Memory B cell (primary cell): ENCODE measurements around the gene CREB5.

Experiments
- ATAC-seq: fragments of 150-1000 bp; cut with Tn5 transposase; 2 replicates; pipeline ENCODE4 v1.10.0; 2021; ENCODE audit warnings: low read depth, mild to moderate bottlenecking, moderate library complexity
- DNase-seq, 2 donors: peaks; one replicate each; pipeline ENCODE4 v3.0.0; 2022; ENCODE audit warnings: low spot score in 2 of 2
- H3K27ac Mint-ChIP-seq: one replicate; pipeline ENCODE4 v1.8.0; 2022; ENCODE audit warnings: mild to moderate bottlenecking, moderate library complexity, mixed read lengths
- H3K27me3 Mint-ChIP-seq: one replicate; pipeline ENCODE4 v1.8.0; 2022; ENCODE audit warnings: mixed read lengths
- H3K36me3 Mint-ChIP-seq: one replicate; pipeline ENCODE4 v1.8.0; 2022; ENCODE audit warnings: mild to moderate bottlenecking, mixed read lengths
- H3K4me1 Mint-ChIP-seq: one replicate; pipeline ENCODE4 v1.8.0; 2022; ENCODE audit warnings: mixed read lengths
- H3K4me3 Mint-ChIP-seq: one replicate; pipeline ENCODE4 v1.8.0; 2022; ENCODE audit warnings: mild to moderate bottlenecking, moderate library complexity, mixed read lengths
- H3K9me3 Mint-ChIP-seq: one replicate; pipeline ENCODE4 v1.8.0; 2022; ENCODE audit warnings: mixed read lengths

The CREB5 gene

DNA sequence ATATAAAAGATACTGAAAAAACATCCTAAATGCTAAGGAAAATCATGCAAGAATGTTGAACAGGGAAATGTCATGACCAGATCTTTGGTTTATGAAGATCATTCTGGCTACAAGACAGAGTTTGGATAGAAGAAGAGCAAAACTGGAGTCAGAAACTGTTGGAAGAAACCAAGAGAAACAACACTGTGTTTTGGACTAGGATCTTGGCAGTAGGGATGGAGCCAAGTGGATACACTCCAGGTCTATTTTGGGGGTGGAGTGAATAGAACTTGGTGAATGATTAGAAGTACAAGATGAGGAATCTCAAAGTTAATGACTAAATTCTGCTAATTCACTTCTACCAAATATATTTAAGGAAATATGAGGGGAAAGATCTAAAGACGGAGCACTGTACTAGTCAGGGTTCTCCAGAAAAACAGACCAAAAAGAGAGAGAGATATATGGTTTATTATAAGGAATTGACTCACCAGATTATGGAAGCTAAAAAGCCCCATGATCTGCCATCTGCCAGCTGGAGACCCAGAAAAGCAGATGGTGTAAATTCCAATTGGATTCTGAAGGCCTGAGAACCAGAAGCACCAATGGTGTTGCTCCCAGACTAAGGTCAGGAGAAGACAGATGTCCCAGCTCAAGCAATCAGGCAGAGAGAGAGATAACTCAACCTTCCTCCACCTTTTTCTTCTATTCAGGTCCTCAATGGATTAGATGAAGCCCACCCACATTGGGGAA lies 290.9 kb downstream of the CREB5 start:
- Mint-ChIP-seq H3K27me3 (no peaks in the 10 kb centered on the region), H3K4me3 (no peak overlapping the region), H3K27ac (no peak overlapping the region), H3K36me3 (peaks cover 4% of the 10 kb centered on the region), H3K9me3 (peaks cover 3% of the 10 kb centered on the region), H3K4me1 (peaks cover 6% of the 10 kb centered on the region)
- no peak for DNase-seq
- ATAC-seq = no peak

DNA sequence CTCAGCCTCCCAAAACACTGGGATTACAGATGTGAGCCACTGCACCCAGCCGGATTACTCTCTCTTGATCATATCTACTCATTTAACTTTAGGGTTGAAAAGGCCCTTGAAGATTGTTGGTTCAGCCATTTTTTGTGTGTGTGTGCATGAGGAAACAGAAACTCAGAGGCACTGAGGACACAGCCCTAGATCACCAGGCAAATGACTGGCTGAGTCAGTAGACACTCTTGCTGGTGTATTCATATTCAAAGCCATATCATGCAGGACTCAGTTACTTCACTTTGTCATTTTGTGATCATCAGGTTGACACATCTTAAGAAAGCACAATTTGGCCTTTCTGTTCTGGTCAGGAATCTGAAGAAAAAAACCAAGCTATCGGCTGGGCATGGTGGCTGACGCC lies 292.4 kb downstream of the CREB5 start:
- H3K27me3 Mint-ChIP-seq = no peaks in the 10 kb centered on the region
- DNase-seq (no peak), ATAC-seq (no peak)
- H3K9me3 Mint-ChIP-seq = peaks cover 3% of the 10 kb centered on the region
- no peak overlapping the region for H3K4me3 Mint-ChIP-seq
- peaks cover 4% of the 10 kb centered on the region for H3K36me3 Mint-ChIP-seq
- no peak overlapping the region for H3K27ac Mint-ChIP-seq
- H3K4me1 Mint-ChIP-seq = peaks cover 6% of the 10 kb centered on the region

DNA sequence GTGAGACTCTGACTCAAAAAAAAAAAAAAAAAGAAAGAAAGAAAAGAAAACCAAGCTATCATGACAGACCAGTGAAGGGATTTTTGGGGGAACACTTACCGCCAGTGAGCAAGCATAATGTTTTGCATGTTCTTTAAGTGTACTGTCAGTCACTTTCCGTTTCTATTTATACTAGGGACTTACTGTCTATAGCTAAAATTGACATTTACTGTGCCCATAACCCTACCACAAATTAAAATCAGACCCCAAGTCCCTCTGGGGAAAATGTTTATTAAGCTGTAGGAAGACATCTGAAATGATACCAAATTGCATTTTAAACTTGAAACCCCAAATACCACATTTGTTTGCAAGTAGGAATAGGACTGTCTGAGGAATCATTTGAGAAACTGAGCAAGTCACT lies 293.0 kb downstream of the CREB5 start:
- peak in 1 of 2 donors; percentile 14 for DNase-seq
- no peak overlapping the region for H3K27ac Mint-ChIP-seq
- no peak overlapping the region for H3K4me3 Mint-ChIP-seq
- peaks cover 6% of the 10 kb centered on the region for H3K4me1 Mint-ChIP-seq
- H3K9me3 Mint-ChIP-seq = peaks cover 3% of the 10 kb centered on the region
- peaks cover 4% of the 10 kb centered on the region for H3K36me3 Mint-ChIP-seq
- H3K27me3 Mint-ChIP-seq = no peaks in the 10 kb centered on the region
- peak; percentile 95 for ATAC-seq

DNA sequence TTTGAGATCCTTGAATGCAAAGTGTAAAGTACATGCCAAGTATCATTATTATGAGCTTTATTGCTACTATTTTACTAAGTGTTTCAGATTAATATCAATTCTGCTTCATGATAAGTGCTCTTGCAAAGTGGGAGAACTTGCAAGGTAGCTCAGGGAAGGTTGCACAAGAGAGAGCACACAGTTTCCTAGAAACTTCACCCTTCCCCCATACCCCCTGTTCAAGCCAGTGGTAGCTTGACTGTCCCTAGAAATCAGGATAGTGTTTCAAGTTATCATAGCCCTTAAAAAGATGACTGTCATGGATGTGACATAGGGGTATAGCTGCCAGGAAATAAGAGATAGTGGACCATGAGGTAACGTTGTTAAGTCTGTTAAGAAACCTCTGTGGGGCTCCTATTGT lies 294.3 kb downstream of the CREB5 start:
- H3K36me3 Mint-ChIP-seq = peaks cover 4% of the 10 kb centered on the region
- peaks cover 6% of the 10 kb centered on the region for H3K4me1 Mint-ChIP-seq
- peaks cover 3% of the 10 kb centered on the region for H3K9me3 Mint-ChIP-seq
- ATAC-seq (no peak), DNase-seq (no peak)
- no peak overlapping the region for H3K4me3 Mint-ChIP-seq
- H3K27ac Mint-ChIP-seq = no peak overlapping the region
- H3K27me3 Mint-ChIP-seq = peaks cover 3% of the 10 kb centered on the region

DNA sequence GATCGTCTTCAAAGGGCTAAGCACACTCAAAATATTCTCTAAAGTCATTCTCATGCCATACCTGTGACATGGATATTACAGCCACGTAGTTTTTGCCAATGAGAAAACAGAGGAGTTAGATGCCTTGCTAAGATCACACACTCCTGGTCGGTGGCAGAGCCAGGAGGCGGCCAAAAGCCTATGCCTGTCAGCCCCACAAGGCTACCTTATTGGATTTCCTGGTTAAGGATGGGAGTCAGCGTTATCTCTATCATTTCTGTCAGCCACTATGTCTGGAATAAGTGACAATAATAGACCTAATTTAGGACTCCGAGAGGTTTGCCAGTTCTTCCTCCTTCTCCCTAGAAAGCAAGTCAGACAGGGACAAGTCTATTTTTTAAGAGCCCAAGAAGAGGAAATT lies 295.0 kb downstream of the CREB5 start:
- Mint-ChIP-seq H3K27ac (no peak overlapping the region), H3K27me3 (peaks cover 3% of the 10 kb centered on the region), H3K4me3 (no peak overlapping the region), H3K9me3 (peaks cover 3% of the 10 kb centered on the region), H3K4me1 (peaks cover 6% of the 10 kb centered on the region), H3K36me3 (peaks cover 4% of the 10 kb centered on the region)
- DNase-seq = no peak
- ATAC-seq = no peak

DNA sequence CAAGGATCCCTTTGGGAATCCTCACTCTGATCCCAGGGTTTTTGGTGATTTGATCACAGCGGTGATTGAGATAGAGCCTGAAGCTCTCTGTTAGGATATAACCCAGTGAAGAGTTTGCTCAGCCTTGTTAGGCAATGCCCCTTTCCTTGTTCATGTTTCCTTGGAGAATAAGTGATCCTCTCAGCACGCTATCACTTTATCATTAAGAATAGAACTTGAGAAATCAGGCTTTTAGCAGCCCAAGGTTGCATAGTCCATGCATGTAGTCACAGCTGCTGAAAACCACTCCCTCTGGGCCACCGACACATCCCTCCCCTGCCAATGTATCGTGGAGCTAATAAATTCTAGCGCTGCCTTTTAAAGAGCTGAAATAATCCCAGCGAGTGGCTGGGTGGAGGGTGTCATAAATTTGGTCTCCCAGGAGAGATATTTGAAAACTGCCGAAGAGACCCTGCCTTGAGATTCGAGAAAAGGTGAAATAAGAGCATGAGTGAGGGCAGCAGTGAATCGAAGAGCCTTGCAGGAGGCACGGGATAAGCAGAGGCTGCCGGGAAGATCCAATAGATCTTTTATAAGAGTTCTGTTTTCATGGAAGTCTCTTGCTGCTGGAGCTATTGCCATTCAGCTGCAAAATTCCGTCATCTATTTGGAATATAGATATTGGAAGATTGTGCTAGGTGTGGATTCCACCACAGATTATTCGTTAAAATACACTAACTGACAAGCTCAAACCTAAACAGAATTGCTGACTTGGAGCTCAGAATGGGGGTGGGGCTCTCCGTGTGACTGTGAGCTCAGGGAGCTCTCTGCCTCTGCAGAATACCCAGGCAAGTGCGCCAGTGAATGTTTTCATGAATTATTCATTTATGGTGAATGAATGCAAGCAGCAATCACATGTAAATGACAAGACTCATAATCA lies 296.0 kb downstream of the CREB5 start:
- no peak overlapping the region for H3K4me3 Mint-ChIP-seq
- no peak for DNase-seq
- H3K4me1 Mint-ChIP-seq = peaks cover 4% of the 10 kb centered on the region
- H3K27me3 Mint-ChIP-seq = peaks cover 3% of the 10 kb centered on the region
- H3K9me3 Mint-ChIP-seq = no peaks in the 10 kb centered on the region
- peaks cover 1% of the 10 kb centered on the region for H3K36me3 Mint-ChIP-seq
- H3K27ac Mint-ChIP-seq = no peak overlapping the region
- no peak for ATAC-seq

DNA sequence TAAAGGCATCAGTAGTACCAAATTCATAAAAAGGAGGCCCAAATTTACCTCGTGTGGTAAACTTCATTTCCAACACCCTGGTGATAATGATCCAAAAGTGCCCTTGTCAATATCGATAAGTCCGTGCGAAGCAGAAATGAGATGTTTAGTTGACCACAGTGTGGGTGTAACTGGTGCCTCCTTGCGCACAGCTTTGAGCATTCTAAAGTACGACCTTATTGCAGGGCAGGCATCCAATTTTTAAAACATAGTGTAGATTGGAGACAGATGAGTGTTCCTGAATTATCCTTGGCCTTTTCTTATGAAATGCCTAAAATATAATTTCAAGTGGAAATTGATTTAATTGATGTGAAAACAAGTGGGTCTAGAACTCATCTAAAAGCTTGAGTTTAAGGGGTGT lies 297.4 kb downstream of the CREB5 start:
- peaks cover 5% of the 10 kb centered on the region for H3K27me3 Mint-ChIP-seq
- DNase-seq = no peak

DNA sequence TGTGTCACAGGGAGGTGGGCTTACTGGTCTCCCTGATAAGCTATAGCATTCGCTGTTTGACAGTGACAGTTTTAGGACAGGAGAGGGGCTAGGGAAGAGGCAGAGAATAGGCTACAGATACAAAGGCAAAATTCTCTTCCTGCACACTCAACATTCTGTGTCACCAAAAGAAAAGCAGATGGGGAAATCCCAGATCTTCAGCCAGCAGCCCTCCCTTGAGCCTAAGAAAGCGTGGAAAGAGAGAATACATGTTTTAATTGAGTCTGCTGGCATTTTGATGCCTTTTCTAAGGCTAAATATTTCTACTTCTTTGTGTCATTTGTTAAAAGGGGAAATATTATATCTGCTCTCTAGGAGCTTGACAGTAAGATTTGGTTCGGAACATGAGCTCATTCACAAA lies 298.8 kb downstream of the CREB5 start:
- ATAC-seq (no peak), DNase-seq (no peak)
- peaks cover 5% of the 10 kb centered on the region for H3K27me3 Mint-ChIP-seq
- no peaks in the 10 kb centered on the region for H3K9me3 Mint-ChIP-seq
- H3K36me3 Mint-ChIP-seq = no peaks in the 10 kb centered on the region
- H3K27ac Mint-ChIP-seq = no peak overlapping the region
- H3K4me3 Mint-ChIP-seq = no peak overlapping the region
- H3K4me1 Mint-ChIP-seq = no peaks in the 10 kb centered on the region

More for the DNA sequence above, 297.4 kb downstream of the CREB5 start:
- no peak for ATAC-seq
- Mint-ChIP-seq H3K36me3 (no peaks in the 10 kb centered on the region), H3K9me3 (no peaks in the 10 kb centered on the region), H3K4me1 (peaks cover 2% of the 10 kb centered on the region), H3K27ac (no peak overlapping the region), H3K4me3 (no peak overlapping the region)

DNA sequence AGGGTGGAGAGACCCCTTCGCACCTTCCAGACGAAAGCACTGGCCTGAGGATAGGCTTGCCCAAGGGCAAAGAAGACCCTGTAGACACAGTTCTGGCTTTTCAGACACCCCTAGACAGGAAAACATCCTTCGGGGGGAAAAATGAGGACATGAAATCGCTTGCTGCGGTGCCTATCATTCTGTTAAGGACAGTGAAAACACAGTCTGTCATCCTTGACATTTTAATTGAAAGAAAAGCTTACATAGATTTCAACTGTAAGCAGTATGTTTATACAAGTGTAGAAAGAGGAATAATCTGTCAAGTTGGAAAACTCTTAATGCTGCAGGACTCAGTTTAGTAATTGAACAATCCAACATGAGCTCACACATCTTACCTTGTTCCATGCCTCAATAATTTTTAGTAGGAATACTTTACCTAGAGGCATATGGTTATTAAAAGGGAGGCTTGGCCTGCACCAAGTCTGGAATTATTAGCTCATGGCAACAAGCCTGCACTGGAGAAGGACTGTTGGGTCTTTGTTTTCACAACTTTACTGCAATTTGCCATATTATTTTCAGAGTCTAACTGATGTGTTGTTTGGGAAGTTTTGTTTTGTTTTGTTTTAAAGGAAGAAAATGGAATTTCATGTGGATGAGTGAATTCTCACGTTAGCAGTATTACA lies 302.3 kb downstream of the CREB5 start:
- no peak overlapping the region for H3K4me3 Mint-ChIP-seq
- no peak overlapping the region for H3K27ac Mint-ChIP-seq
- no peaks in the 10 kb centered on the region for H3K36me3 Mint-ChIP-seq
- H3K9me3 Mint-ChIP-seq = no peaks in the 10 kb centered on the region
- no peaks in the 10 kb centered on the region for H3K4me1 Mint-ChIP-seq
- DNase-seq (no peak), ATAC-seq (no peak)
- peaks cover 7% of the 10 kb centered on the region for H3K27me3 Mint-ChIP-seq

DNA sequence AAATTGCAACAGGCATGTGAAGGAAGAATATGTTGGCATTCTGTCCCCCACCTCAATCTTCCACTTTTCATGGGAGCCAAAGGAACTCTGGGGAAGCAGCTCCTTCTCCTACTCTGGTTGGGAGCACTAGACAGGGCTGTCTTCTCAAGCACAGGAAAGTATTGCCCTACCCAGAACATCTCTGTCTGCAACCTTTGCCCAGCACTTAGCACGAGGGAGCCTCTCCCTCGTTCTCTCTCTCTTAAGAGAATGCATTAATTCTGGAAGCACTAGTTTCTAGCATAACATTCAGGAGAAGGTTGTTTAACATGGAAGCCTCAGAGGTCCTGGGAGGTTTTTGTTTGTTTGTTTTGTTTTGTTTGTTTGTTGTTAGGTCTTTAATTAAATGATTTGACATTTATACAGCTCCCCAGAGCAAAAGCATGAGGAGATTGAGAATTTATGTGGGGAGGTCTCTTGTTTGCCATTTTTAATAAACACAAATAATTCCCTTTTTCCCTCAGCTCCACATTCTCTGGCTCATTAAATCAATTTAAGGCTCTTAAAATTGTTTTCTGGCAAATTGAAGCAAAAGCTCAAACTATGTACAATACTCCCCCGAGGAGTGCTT lies 305.2 kb downstream of the CREB5 start:
- Mint-ChIP-seq H3K27ac (no peak overlapping the region), H3K36me3 (no peaks in the 10 kb centered on the region), H3K4me1 (no peaks in the 10 kb centered on the region), H3K4me3 (no peak overlapping the region), H3K9me3 (no peaks in the 10 kb centered on the region), H3K27me3 (peaks cover 4% of the 10 kb centered on the region)
- no peak for DNase-seq
- no peak for ATAC-seq

DNA sequence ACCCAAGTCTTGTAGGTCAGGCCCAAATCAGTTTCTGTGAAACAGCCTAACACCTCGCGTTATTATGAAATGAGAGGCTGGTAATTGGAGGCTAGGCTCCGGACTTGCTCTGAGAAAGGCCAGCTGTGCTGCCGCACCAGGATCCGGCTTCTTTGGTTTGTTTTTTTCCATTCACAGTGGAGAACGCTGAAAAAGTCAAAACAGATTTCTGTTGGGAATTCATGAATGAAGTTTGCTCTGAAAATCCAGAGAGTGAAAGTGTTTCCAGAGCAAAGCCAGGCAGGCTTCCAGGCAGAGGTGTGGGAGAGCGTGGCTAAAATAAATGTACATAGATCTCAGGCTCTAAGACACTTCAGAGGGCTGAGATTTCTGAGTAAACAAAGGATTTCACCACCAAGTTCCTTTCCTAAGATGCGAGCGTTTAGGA lies 305.8 kb downstream of the CREB5 start:
- Mint-ChIP-seq H3K4me3 (no peak overlapping the region), H3K4me1 (no peaks in the 10 kb centered on the region), H3K36me3 (no peaks in the 10 kb centered on the region), H3K27ac (no peak overlapping the region), H3K27me3 (peaks cover 4% of the 10 kb centered on the region), H3K9me3 (no peaks in the 10 kb centered on the region)
- DNase-seq = no peak
- no peak for ATAC-seq

DNA sequence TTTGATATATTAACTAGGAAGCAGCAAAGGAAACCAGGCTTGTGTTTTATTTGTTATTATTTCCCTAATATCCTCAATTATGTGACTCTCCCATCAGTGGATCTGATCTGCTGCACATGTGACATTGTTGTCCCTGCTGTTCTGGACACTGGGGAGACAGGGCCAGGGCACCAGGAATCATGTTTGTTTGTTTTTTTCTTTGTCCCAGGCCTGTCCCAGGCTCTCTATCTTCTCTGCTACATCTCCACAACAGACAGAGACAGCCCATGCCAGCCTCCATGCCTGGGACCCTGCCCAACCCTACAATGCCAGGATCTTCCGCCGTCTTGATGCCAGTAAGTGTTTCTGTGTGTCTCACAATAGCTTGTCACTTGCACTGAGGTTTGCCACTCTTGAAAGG lies 306.2 kb downstream of the CREB5 start:
- H3K27me3 Mint-ChIP-seq = peaks cover 4% of the 10 kb centered on the region
- H3K9me3 Mint-ChIP-seq = no peaks in the 10 kb centered on the region
- no peaks in the 10 kb centered on the region for H3K36me3 Mint-ChIP-seq
- no peak for DNase-seq
- H3K4me3 Mint-ChIP-seq = no peak overlapping the region
- ATAC-seq = no peak
- no peak overlapping the region for H3K27ac Mint-ChIP-seq
- H3K4me1 Mint-ChIP-seq = no peaks in the 10 kb centered on the region

DNA sequence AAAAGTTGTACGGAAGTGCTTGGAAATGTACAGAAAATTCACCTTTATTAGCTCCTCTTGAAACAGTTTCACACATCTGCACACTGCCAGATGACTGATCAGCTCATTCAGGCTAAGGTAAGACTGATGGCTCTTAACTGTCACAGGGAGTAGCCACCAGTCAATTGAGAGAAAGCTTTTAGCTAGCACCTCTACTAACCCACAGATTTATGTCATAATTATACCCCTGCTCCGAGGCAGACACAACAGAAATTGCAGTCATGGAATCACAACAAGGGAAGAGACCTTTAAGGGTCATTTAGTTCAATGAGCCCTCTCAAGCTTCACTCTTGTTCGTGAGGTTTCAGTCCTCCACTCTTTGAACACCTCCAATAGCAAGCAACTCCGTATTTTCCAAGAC lies 310.4 kb downstream of the CREB5 start:
- Mint-ChIP-seq H3K4me1 (no peaks in the 10 kb centered on the region), H3K27me3 (no peaks in the 10 kb centered on the region), H3K27ac (no peak overlapping the region), H3K36me3 (no peaks in the 10 kb centered on the region), H3K4me3 (no peak overlapping the region), H3K9me3 (no peaks in the 10 kb centered on the region)
- ATAC-seq (no peak), DNase-seq (no peak)

DNA sequence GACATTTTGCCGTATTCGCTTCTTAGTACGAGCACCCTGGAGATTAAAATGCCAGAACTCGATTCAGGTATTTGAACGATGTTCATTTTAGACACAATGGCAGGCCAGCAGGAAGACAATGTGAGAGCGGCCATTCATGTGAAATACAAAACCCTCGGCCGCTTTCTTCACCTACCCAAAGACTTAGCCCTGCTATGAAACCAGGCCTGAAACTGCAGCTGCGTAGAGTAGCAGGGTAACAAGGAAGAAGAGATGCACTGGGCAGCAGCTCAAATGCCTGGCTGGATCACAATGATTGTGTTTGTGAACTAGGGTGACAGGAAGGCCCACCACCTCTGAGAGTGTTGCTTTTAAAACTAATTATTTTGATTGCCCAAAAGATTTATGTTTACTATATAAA lies 311.0 kb downstream of the CREB5 start:
- H3K4me1 Mint-ChIP-seq = no peaks in the 10 kb centered on the region
- DNase-seq = no peak
- ATAC-seq = no peak
- no peak overlapping the region for H3K27ac Mint-ChIP-seq
- H3K36me3 Mint-ChIP-seq = no peaks in the 10 kb centered on the region
- H3K9me3 Mint-ChIP-seq = no peaks in the 10 kb centered on the region
- no peaks in the 10 kb centered on the region for H3K27me3 Mint-ChIP-seq
- H3K4me3 Mint-ChIP-seq = no peak overlapping the region
